IMR-90 (cell line): ENCODE results near the gene MAPKAPK2. TPM values are rescaled to one million over a fixed set of nuclear protein-coding genes. Genes with fewer than 3 reads are reported as not detected.

Source experiments
- ATAC-seq: fragments of 200-7000 bp; cut with Tn5 transposase; 2 replicates; pipeline ENCODE4 v1.9.1; 2020; ENCODE audit warnings: low read depth, mild to moderate bottlenecking, moderate library complexity
- BruUV-seq: library from RNA; stranded (reverse); fragments of 400-500 nt; replicated peaks from 2 replicates; lab custom pipeline; 2021; lab: Mats Ljungman, UMichigan
- CTCF ChIA-PET: fragments of 300-600 bp; formaldehyde crosslinking; extraction: SDS; loops from one replicate; lab custom pipeline; 2021; ENCODE audit warnings: antibody characterized with exemption; lab: Yijun Ruan, JAX
- POLR2A ChIA-PET: fragments of 300-600 bp; sonication (Branson Sonifier 250); formaldehyde crosslinking; loops from one replicate; lab custom pipeline; 2022; ENCODE audit warnings: antibody characterized with exemption; ENCODE audit not compliant: unreplicated experiment; lab: Charles Lee
- DNase-seq: peaks from one replicate; pipeline ENCODE4 v3.0.0; 2013
- H2AFZ ChIP-seq: replicated peaks from 2 replicates; pipeline ENCODE3; 2013; ENCODE audit warnings: low read length, mild to moderate bottlenecking; ENCODE audit not compliant: poor library complexity
- H2AK5ac ChIP-seq: 2 replicates; pipeline ENCODE4 v1.6.1; 2013; ENCODE audit warnings: low read depth, low read length, inconsistent platforms
- H2AK9ac ChIP-seq: replicated peaks from 2 replicates; pipeline ENCODE3; 2013; ENCODE audit warnings: mild to moderate bottlenecking, low read depth, low read length, moderate library complexity; ENCODE audit not compliant: poor library complexity
- H2BK120ac ChIP-seq: 2 replicates; pipeline ENCODE4 v1.6.1; 2013; ENCODE audit warnings: low read depth, low read length, inconsistent platforms
- H2BK15ac ChIP-seq: 3 replicates; pipeline ENCODE4 v1.6.1; 2013; ENCODE audit warnings: low read depth, low read length, inconsistent platforms
- H2BK20ac ChIP-seq: 2 replicates; pipeline ENCODE4 v1.6.1; 2013; ENCODE audit warnings: low read depth, mild to moderate bottlenecking, inconsistent platforms, low read length, moderate library complexity
- H2BK5ac ChIP-seq: 2 replicates; pipeline ENCODE4 v1.6.1; 2013; ENCODE audit warnings: mild to moderate bottlenecking, low read depth, low read length, inconsistent platforms; ENCODE audit not compliant: poor library complexity, severe bottlenecking
- H3K14ac ChIP-seq: replicated peaks from 2 replicates; pipeline ENCODE4 v1.6.1; 2013; ENCODE audit warnings: low read depth, low read length, inconsistent platforms
- H3K18ac ChIP-seq: 2 replicates; pipeline ENCODE4 v1.6.1; 2013; ENCODE audit warnings: low read depth, low read length, control low read depth
- H3K23ac ChIP-seq: 2 replicates; pipeline ENCODE4 v1.6.1; 2013; ENCODE audit warnings: low read depth, low read length, inconsistent platforms
- H3K27ac ChIP-seq: 2 replicates; pipeline ENCODE4 v1.5.1; 2013; ENCODE audit warnings: mild to moderate bottlenecking, control low read depth, low read length; ENCODE audit not compliant: insufficient read depth
- H3K27me3 ChIP-seq: 2 replicates; pipeline ENCODE4 v1.6.1; 2013; ENCODE audit warnings: low read length; ENCODE audit not compliant: control insufficient read depth, insufficient read depth
- H3K36me3 ChIP-seq: 2 replicates; pipeline ENCODE4 v1.6.1; 2013; ENCODE audit warnings: low read length, mixed read lengths; ENCODE audit not compliant: control insufficient read depth, insufficient read depth
- H3K4ac ChIP-seq: 2 replicates; pipeline ENCODE4 v1.6.1; 2013; ENCODE audit warnings: low read depth, low read length, inconsistent platforms
- H3K4me1 ChIP-seq: 2 replicates; pipeline ENCODE4 v1.6.1; 2013; ENCODE audit warnings: low read length, mixed read lengths; ENCODE audit not compliant: control insufficient read depth, insufficient read depth
- H3K4me2 ChIP-seq: 2 replicates; pipeline ENCODE4 v1.6.1; 2013; ENCODE audit warnings: low read depth, mild to moderate bottlenecking, control low read depth, low read length, moderate library complexity
- H3K4me3 ChIP-seq: 2 replicates; pipeline ENCODE4 v1.5.1; 2013; ENCODE audit warnings: low read depth, mild to moderate bottlenecking, control low read depth, low read length, moderate library complexity; ENCODE audit not compliant: insufficient read depth
- H3K56ac ChIP-seq: 2 replicates; pipeline ENCODE4 v1.6.1; 2013; ENCODE audit warnings: low read length, inconsistent platforms; ENCODE audit not compliant: insufficient read depth; ENCODE audit errors: extremely low read depth
- H3K79me1 ChIP-seq, 2 experiments: 2 replicates each; pipeline ENCODE4 v1.6.1; 2013; ENCODE audit warnings: low read length in 2 of 2, inconsistent platforms in 1 of 2, low read depth in 1 of 2
- H3K9ac ChIP-seq: 2 replicates; pipeline ENCODE4 v1.6.1; 2013; ENCODE audit warnings: low read depth, low read length, control low read depth
- H3K9me1 ChIP-seq: 2 replicates; pipeline ENCODE4 v1.6.1; 2013; ENCODE audit warnings: low read length, inconsistent platforms; ENCODE audit not compliant: insufficient read depth
- H3K9me3 ChIP-seq: 2 replicates; pipeline ENCODE4 v1.6.1; 2013; ENCODE audit warnings: low read length; ENCODE audit not compliant: control insufficient read depth, insufficient read depth
- H4K20me1 ChIP-seq: 2 replicates; pipeline ENCODE4 v1.6.1; 2013; ENCODE audit warnings: low read length, inconsistent platforms; ENCODE audit not compliant: insufficient read depth
- H4K5ac ChIP-seq: 2 replicates; pipeline ENCODE4 v1.6.1; 2013; ENCODE audit warnings: mild to moderate bottlenecking, low read depth, low read length, control low read depth
- H4K8ac ChIP-seq, 2 experiments: 2 replicates each; pipeline ENCODE4 v1.6.1; 2013; ENCODE audit warnings: low read depth in 2 of 2, low read length in 2 of 2, control low read depth in 1 of 2, inconsistent platforms in 1 of 2
- H4K91ac ChIP-seq: 2 replicates; pipeline ENCODE4 v1.6.1; 2013; ENCODE audit warnings: low read depth, low read length, inconsistent platforms; ENCODE audit not compliant: insufficient read depth
- CEBPB ChIP-seq: IDR thresholded peaks from 2 replicates; pipeline ENCODE4 v1.6.1; 2012; ENCODE audit warnings: low read depth, low read length, improper control_type of control experiment
- CHD1 ChIP-seq: IDR thresholded peaks from 2 replicates; pipeline ENCODE4 v1.6.1; 2012; ENCODE audit warnings: low read depth, low read length, improper control_type of control experiment
- CTCF ChIP-seq: conservative IDR thresholded peaks from 2 replicates; pipeline ENCODE4 v1.5.1; 2012; ENCODE audit warnings: mild to moderate bottlenecking, low read depth, low read length, improper control_type of control experiment
- MAZ ChIP-seq: IDR thresholded peaks from 2 replicates; pipeline ENCODE4 v1.6.1; 2012; ENCODE audit warnings: low read depth, mild to moderate bottlenecking, low read length, improper control_type of control experiment, moderate library complexity, borderline replicate concordance
- NFE2L2 ChIP-seq: fragments of 150-350 bp; IDR thresholded peaks from 2 replicates; pipeline ENCODE4 v1.6.1; 2016; ENCODE audit warnings: low read depth, mild to moderate bottlenecking, low read length
- POLR2A ChIP-seq: IDR thresholded peaks from 2 replicates; pipeline ENCODE4 v1.6.1; 2012; ENCODE audit warnings: mild to moderate bottlenecking, low read depth, low read length
- WGBS, 2 experiments: methylation state at CpG; one replicate each; pipeline versions ENCODE4 v1.1.5 to v1.1.7; 2013; ENCODE audit warnings: missing lambda C conversion rate in 2 of 2; ENCODE audit not compliant: insufficient read length in 1 of 2; ENCODE audit errors: extremely low coverage in 2 of 2; 5-methylcytosine and 5-hydroxymethylcytosine counted together
- dilution Hi-C: fragments of 300-500 bp; cut with HindIII; formaldehyde crosslinking; loops from one replicate; pipeline ENCODE4 v1.14.3; 2018; ENCODE audit warnings: low sequenced_read_pairs; ENCODE audit not compliant: unreplicated experiment
- in situ Hi-C: fragments of 300-500 bp; cut with MboI; formaldehyde crosslinking; loops from 3 replicates; pipeline ENCODE4 v1.14.3; 2019; ENCODE audit warnings: low sequenced_read_pairs, inconsistent platforms, mixed read lengths
- intact Hi-C: fragments of 100-400 bp; cut with micrococcal nuclease; formaldehyde crosslinking; loops from 2 replicates; pipeline ENCODE4 v1.10.0; 2022
- polyA plus RNA-seq, 3 experiments: library from polyadenylated mRNA; depleted of rRNA; stranded (reverse); fragments of >200 nt; gene quantifications; 2 replicates each; pipeline ENCODE4 v1.2.3, GENCODE V29; 2012; ENCODE audit warnings: low replicate concordance in 1 of 3
- total RNA-seq: library from RNA; depleted of rRNA; stranded (reverse); fragments of >200 nt; gene quantifications from 2 replicates; pipeline ENCODE4 v1.2.3, GENCODE V29; 2012

Gene MAPKAPK2
- total and polyA plus RNA-seq, 2 of the 4 experiments (the other 2 are of a cell fraction) = 56.5 to 66.4 TPM

GRCh38 chr1:206658981-206659273 lies 25.8 kb upstream of the MAPKAPK2 start:
- intact Hi-C loops = no loop called here
- 60% methylated on average over 1 of the region's 7 CpGs; no CpG with 5 or more reads in 1 of the 2 experiments for WGBS, 2 experiments
- CTCF ChIA-PET = interaction anchor here (1.0 kb wide), 1 partner anchor 11 kb away, joined by 3 read pairs; no protein-coding TSS in a partner anchor

More at GRCh38 chr1:206658981-206659273, 25.8 kb upstream of the MAPKAPK2 start:
- Histone ChIP-seq H2BK120ac (no peak overlapping the region), H2AFZ (no peak overlapping the region), H3K27me3 (peaks cover 23% of the 10 kb centered on the region), H3K27ac (no peak overlapping the region), H4K20me1 (peaks cover 3% of the 10 kb centered on the region; the same call in 1 of the 2 replicates), H2BK20ac (no peak overlapping the region), H3K4me3 (no peak overlapping the region), H3K79me1 (no peaks in the 10 kb centered on the region), H4K5ac (no peak overlapping the region), H2AK9ac (no peak overlapping the region), H2AK5ac (peak overlapping the region; percentile 72; the same call in 1 of the 2 replicates), H3K56ac (no peak overlapping the region), H3K4me1 (peaks cover 2% of the 10 kb centered on the region; the same call in 1 of the 2 replicates), H3K9me1 (no peaks in the 10 kb centered on the region), H3K9me3 (peaks cover 2% of the 10 kb centered on the region; the same call in 1 of the 2 replicates), H3K4me2 (no peak overlapping the region), H2BK5ac (no peak overlapping the region), H3K18ac (no peak overlapping the region), H2BK15ac (no peak overlapping the region), H3K9ac (no peak overlapping the region), H3K14ac (no peak overlapping the region), H3K23ac (no peak overlapping the region; the same call in 1 of the 2 replicates), H3K36me3 (no peaks in the 10 kb centered on the region), H4K8ac (no peak overlapping the region), H4K91ac (no peak overlapping the region), H3K4ac (no peak overlapping the region)
- in situ Hi-C loops = no loop called here
- TF ChIP-seq CTCF (no peak), NFE2L2 (no peak), CEBPB (no peak), MAZ (no peak), CHD1 (no peak), POLR2A (no peak)
- DNase-seq = no peak
- dilution Hi-C loops = no loop called here
- BruUV-seq = no TSS peak
- no peak for ATAC-seq
- POLR2A ChIA-PET = no interaction called here
